GM19467 (cell line): ENCODE measurements around the gene PTPRJ.

Experiments
- ATAC-seq: cut with Tn5 transposase; IDR thresholded peaks from one replicate; pipeline ENCODE4 v1.9.1; 2021; ENCODE audit warnings: mild to moderate bottlenecking, moderate library complexity; ENCODE audit not compliant: unreplicated experiment

The PTPRJ gene

DNA sequence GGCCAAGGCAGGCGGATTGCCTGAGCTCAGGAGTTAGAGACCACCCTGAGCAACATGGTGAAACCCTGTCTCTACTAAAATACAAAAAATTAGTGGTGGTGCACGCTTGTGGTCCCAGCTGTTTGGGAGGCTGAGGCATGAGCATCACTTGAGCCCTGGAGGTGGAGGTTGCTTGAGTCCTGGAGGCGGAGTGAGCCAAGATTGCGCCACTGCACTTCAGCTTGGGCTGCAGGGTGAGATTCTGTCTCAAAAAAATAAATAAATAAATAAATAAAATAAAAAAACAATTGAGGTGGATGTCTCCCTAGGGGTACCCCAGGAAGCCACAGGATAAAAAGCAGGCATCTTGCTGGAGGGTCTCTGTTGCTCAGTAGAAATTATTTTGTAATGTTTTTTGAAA lies 14.1 kb downstream of the PTPRJ start:
- no peak for ATAC-seq

DNA sequence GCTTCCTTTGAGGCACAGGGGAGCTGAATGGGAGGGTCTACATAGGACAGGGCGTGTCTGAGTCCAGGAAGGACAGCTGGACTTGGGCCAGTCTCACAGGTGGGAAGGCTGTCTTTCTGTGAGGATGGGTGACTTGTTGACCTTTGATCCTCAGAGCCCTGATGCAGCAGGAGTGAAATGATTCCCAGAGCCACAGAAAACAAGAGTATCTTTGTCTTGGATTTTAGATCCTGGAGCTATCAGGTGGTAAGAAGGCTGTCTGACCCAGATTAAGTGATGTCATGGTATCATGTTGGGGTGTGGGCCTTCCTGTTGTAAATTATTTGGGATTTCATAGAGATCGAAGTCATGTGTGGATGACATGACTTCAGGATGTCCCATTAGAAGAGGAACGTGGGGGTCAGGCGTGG lies 15.0 kb downstream of the PTPRJ start:
- ATAC-seq, result no peak

- no peak for ATAC-seq
Observed at GRCh38 chr11:47997063-47998053, 17.0 kb downstream of the PTPRJ start.

GRCh38 chr11:47998345-47998732 lies 18.0 kb downstream of the PTPRJ start:
- ATAC-seq, result no peak

- ATAC-seq, result no peak
Observed at GRCh38 chr11:47998733-47999359, 18.5 kb downstream of the PTPRJ start.

GRCh38 chr11:48000432-48000831 lies 20.1 kb downstream of the PTPRJ start:
- no peak for ATAC-seq

DNA sequence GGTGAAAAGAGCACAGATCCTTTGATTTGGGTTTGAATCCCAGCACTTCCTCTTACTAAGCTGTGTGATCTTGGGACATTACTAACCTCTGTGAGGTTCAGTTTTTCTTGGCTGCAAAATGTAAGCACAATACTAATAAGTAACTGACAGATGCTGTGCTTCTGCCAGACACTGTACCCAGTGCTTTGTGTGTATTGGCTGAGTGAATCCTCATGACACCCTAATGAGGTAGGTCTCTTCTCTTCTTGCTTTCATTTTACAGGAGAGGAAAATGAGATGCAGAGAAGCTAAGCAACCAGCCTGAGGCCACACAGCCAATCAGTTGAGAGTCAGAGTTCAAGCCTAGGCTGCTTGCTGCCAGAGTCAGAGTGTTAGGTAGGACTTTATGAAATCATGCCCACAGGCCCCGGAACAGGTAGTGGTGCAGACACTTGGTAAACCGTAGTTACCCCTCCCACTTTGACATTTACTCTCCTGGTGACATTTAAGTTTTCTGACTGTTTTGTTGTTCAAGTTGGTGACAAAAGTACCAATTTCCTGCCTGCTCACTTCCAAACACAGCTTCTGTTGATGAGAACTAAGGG lies 21.2 kb downstream of the PTPRJ start:
- peak; percentile 77 for ATAC-seq

DNA sequence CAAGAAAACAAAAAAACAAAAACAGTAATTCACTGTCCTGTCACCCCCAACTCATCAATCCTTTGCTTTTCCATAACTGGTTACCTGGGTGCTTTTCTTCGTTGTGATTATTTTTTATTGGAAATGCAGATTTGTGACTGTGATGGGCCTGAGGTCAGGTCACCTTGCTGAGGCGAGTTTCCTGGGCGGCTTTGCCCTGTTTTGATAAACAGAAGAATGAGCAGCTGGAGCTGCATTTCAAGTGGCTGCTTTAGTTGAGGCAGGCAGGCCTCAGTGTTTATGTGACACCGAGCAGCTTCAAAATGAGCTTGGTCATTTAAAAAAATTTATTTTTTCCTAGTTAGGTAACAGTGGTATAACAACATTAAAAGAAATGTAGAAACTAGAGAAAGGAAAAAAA lies 22.2 kb downstream of the PTPRJ start:
- no peak for ATAC-seq

DNA sequence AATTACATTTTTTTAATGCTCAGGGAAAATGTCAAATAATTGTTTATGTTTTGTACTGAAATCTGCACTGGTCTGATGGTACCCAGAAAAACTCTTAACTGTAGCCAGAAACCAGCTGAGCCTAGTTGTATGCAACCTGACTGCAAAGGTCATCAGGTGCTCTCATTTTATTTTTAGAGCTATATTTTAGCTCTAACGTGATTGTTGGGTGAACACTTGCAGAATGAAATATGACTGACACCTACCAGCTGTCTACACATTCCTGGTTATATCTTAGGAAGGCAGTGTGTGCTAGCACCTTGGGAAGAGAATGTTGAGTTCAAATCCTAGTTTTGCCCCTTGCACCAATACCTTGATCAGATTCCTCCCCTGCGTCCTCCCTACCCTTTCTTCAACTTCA lies 23.6 kb downstream of the PTPRJ start:
- no peak for ATAC-seq

GRCh38 chr11:48004456-48004855 lies 24.1 kb downstream of the PTPRJ start:
- no peak for ATAC-seq

- ATAC-seq, result no peak
Observed at GRCh38 chr11:48005136-48005535, 24.8 kb downstream of the PTPRJ start.

DNA sequence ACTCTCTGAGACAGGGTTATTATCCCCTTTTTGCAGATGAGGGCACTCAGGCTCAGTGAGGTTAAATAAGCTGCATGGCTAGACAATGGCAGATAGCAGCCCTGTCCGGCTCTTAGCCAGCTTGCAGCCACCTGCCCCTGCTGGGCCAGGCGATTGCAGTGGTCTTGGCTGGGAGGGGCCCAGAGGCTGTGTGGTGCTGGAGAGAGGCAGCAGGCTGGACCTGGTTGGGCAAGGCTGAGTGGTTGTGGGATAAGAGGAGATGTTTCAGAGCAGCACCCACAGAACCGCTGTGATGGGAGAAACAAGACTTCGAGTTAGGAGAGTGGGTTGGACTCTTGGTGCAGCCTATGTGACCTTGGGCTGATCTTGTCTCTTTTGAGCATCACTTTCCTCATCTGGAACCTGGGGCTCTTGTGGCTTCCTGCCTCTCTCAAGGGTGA lies 25.5 kb downstream of the PTPRJ start:
- ATAC-seq, result no peak

DNA sequence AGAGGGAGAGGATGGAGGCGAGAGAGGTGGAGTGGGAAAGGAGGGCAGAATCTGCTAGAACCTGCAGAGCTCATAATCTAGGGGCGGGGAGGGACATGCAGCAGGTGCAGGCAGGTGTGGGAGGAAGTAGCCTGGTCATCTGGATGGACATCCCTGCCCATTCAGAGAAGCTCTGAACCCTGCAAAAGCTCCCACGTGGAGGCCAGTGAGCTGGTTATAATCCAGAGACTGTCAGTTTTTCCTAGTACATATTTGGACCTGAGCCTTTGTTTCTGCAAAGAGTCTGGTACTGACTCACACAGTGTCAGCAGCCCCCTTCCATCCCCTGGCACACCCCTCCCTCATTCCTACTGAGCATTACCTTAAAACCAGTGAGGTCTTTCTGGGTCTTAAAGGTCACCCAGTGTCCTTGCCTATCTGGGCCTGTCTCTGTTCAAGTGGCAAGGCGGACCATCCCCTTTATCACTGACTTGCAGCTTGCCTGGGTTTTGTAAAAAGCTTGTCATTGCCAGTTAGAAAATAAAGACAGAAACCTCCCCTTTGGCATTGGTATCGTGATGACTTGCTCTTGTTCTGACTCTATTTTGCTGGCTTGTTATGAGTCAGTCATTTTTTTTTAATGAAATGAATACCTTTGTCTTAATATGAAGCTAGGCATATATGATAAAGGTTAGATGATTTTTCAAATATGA lies 26.1 kb downstream of the PTPRJ start:
- peak; percentile 51 for ATAC-seq

DNA sequence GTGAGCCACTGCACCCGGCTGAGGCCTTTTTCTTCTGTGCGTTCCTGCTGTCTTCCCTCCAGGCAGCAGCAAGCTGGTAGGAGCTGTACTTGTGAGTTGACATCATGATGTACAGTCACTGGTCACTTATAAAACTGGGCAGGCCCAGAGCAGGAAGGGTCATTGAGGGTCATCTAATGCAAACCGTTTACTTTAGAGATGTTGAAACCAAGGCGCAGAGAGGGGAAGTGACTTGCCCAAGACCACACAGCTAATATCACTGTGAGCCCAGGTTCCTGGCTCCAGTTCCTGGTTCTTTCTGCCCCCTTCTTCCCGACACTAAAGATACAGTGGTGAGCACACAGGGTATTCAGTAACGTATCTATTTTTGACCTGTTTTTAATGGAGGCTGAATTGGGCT lies 27.3 kb downstream of the PTPRJ start:
- ATAC-seq, result no peak

- ATAC-seq, result no peak
Observed at GRCh38 chr11:48008951-48009270, 28.6 kb downstream of the PTPRJ start.

DNA sequence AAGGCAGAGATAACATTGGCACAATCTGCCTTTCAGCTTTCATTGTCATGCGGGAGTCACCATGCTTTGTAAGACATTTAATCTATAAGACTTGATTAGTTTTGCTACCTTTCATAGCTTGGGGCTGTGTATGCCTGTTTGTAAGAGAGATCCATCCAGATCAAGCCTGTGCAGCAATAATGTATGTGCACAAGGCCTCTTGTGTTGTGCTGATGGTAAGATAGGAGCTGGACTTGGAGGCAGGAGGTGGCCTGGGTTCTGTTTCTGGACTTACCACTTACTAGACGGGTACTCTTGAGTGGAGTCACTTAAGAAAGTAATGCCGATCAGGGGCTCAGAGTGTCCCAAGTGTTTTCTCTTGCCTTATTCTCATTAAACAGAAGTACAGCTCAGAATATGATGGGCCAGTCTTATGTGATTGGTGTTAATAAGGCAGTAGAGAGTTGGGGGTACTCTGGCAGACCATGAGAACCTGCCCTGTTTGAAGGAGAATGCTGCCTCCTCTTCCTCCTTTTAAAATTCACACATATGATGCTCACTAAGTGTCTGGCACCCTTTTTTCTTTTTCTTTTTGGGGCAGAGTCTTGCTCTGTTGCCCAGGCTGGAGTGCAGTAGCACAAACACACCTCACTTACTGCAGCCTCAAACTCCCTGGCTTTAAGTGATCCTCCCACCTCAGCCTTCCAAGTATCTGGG lies 30.9 kb downstream of the PTPRJ start:
- no peak for ATAC-seq

DNA sequence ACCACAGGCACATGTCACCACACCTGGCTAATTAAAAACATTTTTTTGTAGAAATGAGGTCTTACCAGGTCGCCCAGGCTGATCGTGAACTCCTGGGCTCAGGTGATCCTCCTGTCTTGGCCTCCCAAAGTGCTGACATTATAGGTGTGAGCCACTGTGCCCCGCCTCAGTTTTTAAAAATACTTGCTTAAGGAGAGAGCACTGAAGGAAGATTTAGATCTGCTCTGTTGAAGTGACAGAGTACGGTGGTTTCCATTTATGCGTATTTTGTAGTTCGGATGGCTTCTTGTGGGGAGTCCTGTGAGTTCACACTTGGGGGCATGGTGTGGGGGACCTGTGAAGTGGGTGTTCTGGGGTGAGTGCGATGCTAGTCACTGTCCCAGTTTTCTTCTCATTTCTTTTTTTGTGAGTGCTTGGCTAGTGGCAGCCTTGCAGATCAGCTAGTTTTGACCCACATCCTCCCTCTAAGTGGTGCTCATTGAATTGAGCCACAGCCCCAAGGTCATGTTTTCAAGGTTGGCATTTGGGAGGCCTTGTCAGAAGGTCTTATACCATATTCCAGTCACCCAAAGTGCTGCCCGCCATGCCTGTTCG lies 31.5 kb downstream of the PTPRJ start:
- ATAC-seq, result no peak

- ATAC-seq, result peak; percentile 63
Observed at GRCh38 chr11:48013269-48013901, 33.0 kb downstream of the PTPRJ start.

- no peak for ATAC-seq
Observed at GRCh38 chr11:48014917-48015316, 34.6 kb downstream of the PTPRJ start.
